CD14-positive monocyte (primary cell): ENCODE results near the gene DNAJC1. TPM values are rescaled to one million over a fixed set of nuclear protein-coding genes. Genes with fewer than 3 reads are reported as not detected.

ENCODE experiments used
- DNase-seq, 3 donors: peaks; one replicate each; pipeline ENCODE4 v3.0.0-alpha.2; 2011 to 2022
- H2AFZ ChIP-seq: 2 replicates; pipeline ENCODE4 v1.6.0; 2012; ENCODE audit warnings: mild to moderate bottlenecking, low read depth, low read length, inconsistent platforms; ENCODE audit not compliant: insufficient read depth, poor library complexity, severe bottlenecking
- H3K27ac ChIP-seq, 2 donors: 1 replicate in 1 of 2; 2 replicates in 1 of 2; pipeline ENCODE4 v1.5.1; 2012 to 2013; ENCODE audit warnings: low read length in 2 of 2, control low read depth in 1 of 2, inconsistent platforms in 1 of 2, low read depth in 1 of 2, mild to moderate bottlenecking in 1 of 2
- H3K27me3 ChIP-seq, 2 donors: one replicate each; pipeline versions ENCODE4 v1.6.0 to v1.6.1; 2011 to 2013; ENCODE audit warnings: low read length in 2 of 2; ENCODE audit not compliant: control insufficient read depth in 2 of 2, insufficient read depth in 2 of 2
- H3K36me3 ChIP-seq, 2 donors: replicated peaks in 1 of 2; 1 replicate in 1 of 2; 2 replicates in 1 of 2; pipeline versions ENCODE4 v1.5.1 to v1.6.1; 2012 to 2013; ENCODE audit warnings: low read length in 2 of 2, control low read depth in 1 of 2, inconsistent platforms in 1 of 2, mild to moderate bottlenecking in 1 of 2; ENCODE audit not compliant: insufficient read depth in 2 of 2, control insufficient read depth in 1 of 2
- H3K4me1 ChIP-seq, 2 donors: 1 replicate in 1 of 2; 2 replicates in 1 of 2; pipeline versions ENCODE4 v1.5.1 to v1.6.1; 2012 to 2013; ENCODE audit warnings: low read length in 2 of 2, control low read depth in 1 of 2, inconsistent platforms in 1 of 2, mild to moderate bottlenecking in 1 of 2, moderate library complexity in 1 of 2; ENCODE audit not compliant: insufficient read depth in 2 of 2, control insufficient read depth in 1 of 2
- H3K4me2 ChIP-seq: replicated peaks from 2 replicates; pipeline ENCODE3; 2012; ENCODE audit warnings: low read length, moderate library complexity, mild to moderate bottlenecking; ENCODE audit not compliant: poor library complexity, severe bottlenecking; ENCODE audit errors: extremely low read depth
- H3K4me3 ChIP-seq, 3 experiments: fragments of 200-600 bp in 1 of 3; sonication (generic) in 1 of 3; replicated peaks in 1 of 3; 1 replicate in 2 of 3; 2 replicates in 1 of 3; pipeline ENCODE4 v1.5.1; 2011 to 2013; ENCODE audit warnings: low read length in 3 of 3, mild to moderate bottlenecking in 3 of 3, control low read depth in 2 of 3, low read depth in 2 of 3, inconsistent platforms in 1 of 3, moderate library complexity in 1 of 3
- H3K79me2 ChIP-seq: 2 replicates; pipeline ENCODE4 v1.6.0; 2012; ENCODE audit warnings: mild to moderate bottlenecking, control low read depth, inconsistent platforms, low read length, moderate library complexity; ENCODE audit not compliant: insufficient read depth
- H3K9ac ChIP-seq: 2 replicates; pipeline ENCODE4 v1.6.0; 2017; ENCODE audit warnings: low read length, mild to moderate bottlenecking; ENCODE audit not compliant: insufficient read depth, poor library complexity, severe bottlenecking
- H3K9me3 ChIP-seq, 2 donors: replicated peaks in 1 of 2; 1 replicate in 1 of 2; 2 replicates in 1 of 2; pipeline versions ENCODE4 v1.5.1 to v1.6.1; 2012 to 2013; ENCODE audit warnings: low read length in 2 of 2, control low read depth in 1 of 2; ENCODE audit not compliant: control insufficient read depth in 1 of 2, insufficient read depth in 1 of 2
- H4K20me1 ChIP-seq: 2 replicates; pipeline ENCODE4 v1.6.0; 2012; ENCODE audit warnings: mild to moderate bottlenecking, low read length, control low read depth, moderate library complexity; ENCODE audit not compliant: insufficient read depth
- H3K27ac Mint-ChIP-seq, 7 donors: one replicate each; pipeline ENCODE4 v1.8.0; 2020; ENCODE audit warnings: mild to moderate bottlenecking in 7 of 7, mixed read lengths in 7 of 7, moderate library complexity in 6 of 7, inconsistent platforms in 2 of 7
- H3K27me3 Mint-ChIP-seq, 3 donors: one replicate each; pipeline ENCODE4 v1.8.0; 2021 to 2022; ENCODE audit warnings: low read depth in 3 of 3, mild to moderate bottlenecking in 3 of 3, mixed read lengths in 3 of 3, moderate library complexity in 3 of 3, inconsistent platforms in 1 of 3
- H3K36me3 Mint-ChIP-seq, 2 donors: one replicate each; pipeline ENCODE4 v1.8.0; 2020; ENCODE audit warnings: mixed read lengths in 2 of 2, inconsistent platforms in 1 of 2, mild to moderate bottlenecking in 1 of 2
- H3K4me1 Mint-ChIP-seq: one replicate; pipeline ENCODE4 v1.8.0; 2020; ENCODE audit warnings: mild to moderate bottlenecking, mixed read lengths
- H3K4me3 Mint-ChIP-seq, 2 donors: one replicate each; pipeline ENCODE4 v1.8.0; 2020; ENCODE audit warnings: mild to moderate bottlenecking in 2 of 2, mixed read lengths in 2 of 2, moderate library complexity in 1 of 2
- H3K9me3 Mint-ChIP-seq, 7 donors: one replicate each; pipeline ENCODE4 v1.8.0; 2020 to 2022; ENCODE audit warnings: mixed read lengths in 7 of 7, mild to moderate bottlenecking in 6 of 7, moderate library complexity in 6 of 7, inconsistent platforms in 2 of 7
- CTCF ChIP-seq: fragments of 200-600 bp; IDR thresholded peaks from one replicate; pipeline ENCODE4 v1.8.0; 2022; ENCODE audit warnings: antibody characterized with exemption, mild to moderate bottlenecking
- WGBS: methylation state at CpG from one replicate; pipeline ENCODE4 v1.1.5; 2013; ENCODE audit warnings: missing lambda C conversion rate; ENCODE audit not compliant: insufficient coverage; 5-methylcytosine and 5-hydroxymethylcytosine counted together
- intact Hi-C, 2 donors: fragments of 100-400 bp; cut with micrococcal nuclease; formaldehyde crosslinking; loops; one replicate each; pipeline versions ENCODE4 v1.15.0 to v1.15.1; 2023
- polyA plus RNA-seq, 3 donors: library from polyadenylated mRNA; depleted of rRNA in 1 of 3; unstranded in 2 of 3; stranded (reverse) in 1 of 3; fragments of 300-500 nt in 2 of 3; fragments of >200 nt in 1 of 3; fragmentation: Illumina TruSeq in 2 of 3; gene quantifications; 1 replicate in 2 of 3; 2 replicates in 1 of 3; pipeline ENCODE4 v1.2.3, GENCODE V29; 2012 to 2021

Gene DNAJC1
- polyA plus RNA-seq, 3 donors = 11.4 to 12.9 (median 12.5) TPM

GRCh38 chr10:21771219-21771618 lies 232.3 kb downstream of the DNAJC1 start:
- TF ChIP-seq CTCF = no peak
- peaks cover 0 to 3% of the 10 kb centered on the region in 2 donors for H3K36me3 Mint-ChIP-seq
- 100% methylated on average over 4 of the region's 4 CpGs for WGBS
- no peak overlapping the region for H3K4me3 Mint-ChIP-seq
- DNase-seq = no peak
- no peak overlapping the region for H3K4me3 ChIP-seq
- no peaks in the 10 kb centered on the region for H3K27me3 ChIP-seq
- no peaks in the 10 kb centered on the region for H3K27me3 Mint-ChIP-seq
- no peak overlapping the region for H3K27ac Mint-ChIP-seq
- H3K9ac ChIP-seq = no peak overlapping the region
- H3K36me3 ChIP-seq = no peaks in the 10 kb centered on the region
- no peaks in the 10 kb centered on the region for H3K4me1 Mint-ChIP-seq
- H3K27ac ChIP-seq = no peak overlapping the region
- peaks cover 0 to 9% of the 10 kb centered on the region in 2 donors for H3K9me3 ChIP-seq
- intact Hi-C loops = no loop called here
- H3K79me2 ChIP-seq = no peaks in the 10 kb centered on the region
- no peak overlapping the region for H2AFZ ChIP-seq
- H4K20me1 ChIP-seq = no peaks in the 10 kb centered on the region
- H3K9me3 Mint-ChIP-seq = peaks cover 0 to 17% (median 5%) of the 10 kb centered on the region in 7 donors
- H3K4me2 ChIP-seq = no peak overlapping the region
- H3K4me1 ChIP-seq = no peaks in the 10 kb centered on the region

GRCh38 chr10:21769041-21769440 lies 234.5 kb downstream of the DNAJC1 start:
- H4K20me1 ChIP-seq = no peaks in the 10 kb centered on the region
- no peak overlapping the region for H3K4me3 ChIP-seq
- H3K79me2 ChIP-seq = no peaks in the 10 kb centered on the region
- WGBS = no CpG with 5 or more reads among the region's 3 CpGs
- intact Hi-C loops = no loop called here
- H3K4me2 ChIP-seq = no peak overlapping the region
- no peaks in the 10 kb centered on the region for H3K27me3 ChIP-seq
- peaks cover 3% of the 10 kb centered on the region for H3K4me1 Mint-ChIP-seq
- peaks cover 0 to 4% of the 10 kb centered on the region in 2 donors for H3K9me3 ChIP-seq
- no peaks in the 10 kb centered on the region for H3K27me3 Mint-ChIP-seq
- H3K27ac ChIP-seq = no peak overlapping the region
- H3K4me1 ChIP-seq = no peaks in the 10 kb centered on the region
- peaks cover 5 to 7% of the 10 kb centered on the region in 2 donors for H3K36me3 Mint-ChIP-seq
- no peak overlapping the region for H3K4me3 Mint-ChIP-seq
- H3K27ac Mint-ChIP-seq = no peak overlapping the region
- H3K9me3 Mint-ChIP-seq = peaks cover 0 to 11% (median 3%) of the 10 kb centered on the region in 7 donors
- no peak overlapping the region for H2AFZ ChIP-seq
- H3K9ac ChIP-seq = no peak overlapping the region
- no peak for DNase-seq
- no peak for TF ChIP-seq CTCF
- no peaks in the 10 kb centered on the region for H3K36me3 ChIP-seq
